ENCODE data around the gene CDK10. TPM values are rescaled to one million over a fixed set of nuclear protein-coding genes. Genes with fewer than 3 reads are reported as not detected.

The CDK10 gene
- total and polyA plus RNA-seq, 10 of the 15 experiments (the other 5 are each of a cell fraction or from before 2014, with no cell fraction given) = 1.5 to 58.7 (median 36.0) TPM

- Histone ChIP-seq H3K27me3 (replicated peaks in 1 of 2; ENCODE audit: control insufficient read depth in 2 of 2, insufficient read depth in 2 of 2, low read length in 1 of 2) (no peaks in the 10 kb centered on the region), H4K20me1 (ENCODE audit: control insufficient read depth, insufficient read depth) (no peaks in the 10 kb centered on the region), H3K36me3 (ENCODE audit: control insufficient read depth in 2 of 2, insufficient read depth in 2 of 2, low read length in 1 of 2) (peaks cover 6 to 29% of the 10 kb centered on the region in 2 experiments; a peak in 3 of 4 replicates), H2AFZ (ENCODE audit: control insufficient read depth, low read depth, low read length) (no peak overlapping the region), H3K4me3 (no peak overlapping the region), H3K9me3 (replicated peaks; ENCODE audit: control insufficient read depth, insufficient read depth, low read length) (no peaks in the 10 kb centered on the region), H3K27ac (ENCODE audit: control insufficient read depth, insufficient read depth) (no peak overlapping the region), H3K4me2 (ENCODE audit: control insufficient read depth, insufficient read depth) (no peak overlapping the region), H3K79me2 (ENCODE audit: control insufficient read depth, insufficient read depth, low read length) (no peaks in the 10 kb centered on the region), H3K4me1 (ENCODE audit: control insufficient read depth, insufficient read depth, low read length) (no peaks in the 10 kb centered on the region), H3K9ac (ENCODE audit: control insufficient read depth, insufficient read depth, low read length) (no peak overlapping the region)
- TF ChIP-seq E2F8 (IDR thresholded peaks at IDR 0.05; ENCODE audit: low read depth, partially characterized antibody) (no peak), MTA3 (IDR thresholded peaks at IDR 0.05; ENCODE audit: borderline replicate concordance, low read length) (no peak), JUND (IDR thresholded peaks at IDR 0.05; ENCODE audit: low read depth, low read length) (no peak), POLR2A (IDR thresholded peaks at IDR 0.05; ENCODE audit: low read depth, low read length) (0 out of 2 replicates have a peak, but pooled peaks have one; percentile 16)
- WGBS (ENCODE audit: insufficient coverage, insufficient replicate concordance, low lambda C conversion rate, missing lambda C conversion rate) = 97% methylated on average over 20 of the region's 22 CpGs
- DNase-seq (ENCODE audit: low read depth, low spot score) = no peak
- no peak for FAIRE-seq
- ChIA-PET CTCF (no interaction called here), SMC1A (ENCODE audit: uncharacterized antibody, unreplicated experiment) (no interaction called here), POLR2A (interaction anchor here (0.6 kb wide), 1 partner anchor 19 kb away, joined by 3 read pairs; no protein-coding TSS in a partner anchor), RAD21 (ENCODE audit: unreplicated experiment) (no interaction called here)
- ATAC-seq = no peak
- BruUV-seq (replicated peaks) = no TSS peak
- in situ Hi-C loops (cut with MboI) = no loop called here
- intact Hi-C loops (cut with micrococcal nuclease; ENCODE audit: unreplicated experiment) = no loop called here
These were observed 40.2 kb upstream of the CDK10 start for GRCh38 chr16:89646270-89646669.

GRCh38 chr16:89646906-89647305, 39.6 kb upstream of the CDK10 start:
- peaks cover 6 to 32% of the 10 kb centered on the region in 2 experiments; a peak in 3 of 4 replicates for H3K36me3 ChIP-seq (ENCODE audit: control insufficient read depth in 2 of 2, insufficient read depth in 2 of 2, low read length in 1 of 2)
- TF ChIP-seq YBX1 (IDR thresholded peaks at IDR 0.05) (no peak), MEF2B (IDR thresholded peaks at IDR 0.05; ENCODE audit: partially characterized antibody, poor library complexity, severe bottlenecking) (no peak), PBX3 (IDR thresholded peaks at IDR 0.05; ENCODE audit: insufficient replicate concordance, low read depth, low read length) (no peak), E2F8 (IDR thresholded peaks at IDR 0.05; ENCODE audit: low read depth, partially characterized antibody) (no peak), DPF2 (IDR thresholded peaks at IDR 0.05) (no peak), MYC (IDR thresholded peaks at IDR 0.05; ENCODE audit: insufficient read depth, insufficient read length, insufficient replicate concordance, low read length, severe bottlenecking) (no peak), ZNF622 (IDR thresholded peaks at IDR 0.05) (no peak)

More at GRCh38 chr16:89646906-89647305, 39.6 kb upstream of the CDK10 start:
- FAIRE-seq (no peak), ATAC-seq (no peak), DNase-seq (ENCODE audit: low read depth, low spot score) (no peak)
- Histone ChIP-seq H3K4me1 (ENCODE audit: control insufficient read depth, insufficient read depth, low read length) (no peaks in the 10 kb centered on the region), H4K20me1 (ENCODE audit: control insufficient read depth, insufficient read depth) (no peaks in the 10 kb centered on the region), H3K4me2 (ENCODE audit: control insufficient read depth, insufficient read depth) (no peak overlapping the region), H3K27ac (ENCODE audit: control insufficient read depth, insufficient read depth) (no peak overlapping the region), H3K4me3 (no peak overlapping the region), H3K79me2 (ENCODE audit: control insufficient read depth, insufficient read depth, low read length) (no peaks in the 10 kb centered on the region), H2AFZ (ENCODE audit: control insufficient read depth, low read depth, low read length) (no peak overlapping the region), H3K9ac (ENCODE audit: control insufficient read depth, insufficient read depth, low read length) (no peak overlapping the region), H3K9me3 (replicated peaks; ENCODE audit: control insufficient read depth, insufficient read depth, low read length) (no peaks in the 10 kb centered on the region), H3K27me3 (replicated peaks in 1 of 2; ENCODE audit: control insufficient read depth in 2 of 2, insufficient read depth in 2 of 2, low read length in 1 of 2) (no peaks in the 10 kb centered on the region)
- WGBS (ENCODE audit: insufficient coverage, insufficient replicate concordance, low lambda C conversion rate, missing lambda C conversion rate) = 98% methylated on average over 12 of the region's 12 CpGs
- ChIA-PET SMC1A (ENCODE audit: uncharacterized antibody, unreplicated experiment) (no interaction called here), RAD21 (ENCODE audit: unreplicated experiment) (no interaction called here), CTCF (no interaction called here), POLR2A (interaction anchor here (0.6 kb wide), 1 partner anchor 18 kb away, joined by 3 read pairs; no protein-coding TSS in a partner anchor)
- in situ Hi-C loops (cut with MboI) = no loop called here
- no TSS peak for BruUV-seq (replicated peaks)
- intact Hi-C loops (cut with micrococcal nuclease; ENCODE audit: unreplicated experiment) = no loop called here
